ENCODE results near the gene KCNAB2.

Gene KCNAB2

DNA sequence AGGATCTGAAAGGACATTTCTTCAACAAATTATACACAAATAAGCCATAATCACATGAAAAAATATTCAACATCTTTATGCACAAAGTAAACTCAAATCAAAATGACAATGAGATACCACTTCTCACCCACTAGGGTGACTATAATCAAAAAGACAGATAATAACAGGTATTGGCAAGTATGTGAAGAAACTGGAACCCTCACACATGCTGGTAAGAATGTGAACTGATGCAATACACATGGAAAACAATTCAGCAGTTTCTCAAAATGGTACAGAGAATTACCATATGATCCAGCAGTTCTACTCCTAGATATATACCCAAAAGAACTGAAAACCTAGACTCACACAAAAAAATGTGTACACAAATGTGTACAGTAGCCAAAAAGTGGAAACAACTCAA, 71.9 kb downstream of the KCNAB2 start:
- ChIA-PET POLR2A (no interaction called here), CTCF (no interaction called here)
- DNase-seq (ENCODE audit: extremely low spot score) = no peak
- TF ChIP-seq, protein P1, sequence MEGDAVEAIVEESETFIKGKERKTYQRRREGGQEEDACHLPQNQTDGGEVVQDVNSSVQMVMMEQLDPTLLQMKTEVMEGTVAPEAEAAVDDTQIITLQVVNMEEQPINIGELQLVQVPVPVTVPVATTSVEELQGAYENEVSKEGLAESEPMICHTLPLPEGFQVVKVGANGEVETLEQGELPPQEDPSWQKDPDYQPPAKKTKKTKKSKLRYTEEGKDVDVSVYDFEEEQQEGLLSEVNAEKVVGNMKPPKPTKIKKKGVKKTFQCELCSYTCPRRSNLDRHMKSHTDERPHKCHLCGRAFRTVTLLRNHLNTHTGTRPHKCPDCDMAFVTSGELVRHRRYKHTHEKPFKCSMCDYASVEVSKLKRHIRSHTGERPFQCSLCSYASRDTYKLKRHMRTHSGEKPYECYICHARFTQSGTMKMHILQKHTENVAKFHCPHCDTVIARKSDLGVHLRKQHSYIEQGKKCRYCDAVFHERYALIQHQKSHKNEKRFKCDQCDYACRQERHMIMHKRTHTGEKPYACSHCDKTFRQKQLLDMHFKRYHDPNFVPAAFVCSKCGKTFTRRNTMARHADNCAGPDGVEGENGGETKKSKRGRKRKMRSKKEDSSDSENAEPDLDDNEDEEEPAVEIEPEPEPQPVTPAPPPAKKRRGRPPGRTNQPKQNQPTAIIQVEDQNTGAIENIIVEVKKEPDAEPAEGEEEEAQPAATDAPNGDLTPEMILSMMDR (IDR thresholded peaks at IDR 0.05; ENCODE audit: control extremely low read depth, extremely low read depth, low read depth, missing control alignments) = no peak

DNA sequence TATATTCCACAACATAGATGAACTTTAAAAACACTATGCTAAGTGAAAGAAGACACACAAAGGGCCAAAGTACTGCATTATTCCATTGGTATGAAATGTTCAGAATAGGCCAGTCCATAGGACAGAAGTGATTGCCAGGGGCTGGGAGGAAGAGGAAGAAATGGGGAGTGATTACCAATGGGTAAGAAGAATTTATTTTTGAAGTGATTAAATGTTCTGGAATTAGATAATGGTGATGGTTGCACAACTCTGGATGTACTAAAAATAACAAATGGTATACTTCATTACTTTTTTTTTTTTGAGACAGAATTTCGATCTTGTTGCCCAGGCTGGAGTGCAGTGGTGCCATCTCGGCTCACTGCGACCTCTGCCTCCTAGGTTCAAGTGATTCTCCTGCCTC, 72.7 kb downstream of the KCNAB2 start:
- TF ChIP-seq, protein P1 (IDR thresholded peaks at IDR 0.05; ENCODE audit: control extremely low read depth, extremely low read depth, low read depth, missing control alignments) = no peak
- no peak for DNase-seq (ENCODE audit: extremely low spot score)
- CTCF ChIA-PET = no interaction called here
- POLR2A ChIA-PET = no interaction called here

DNA sequence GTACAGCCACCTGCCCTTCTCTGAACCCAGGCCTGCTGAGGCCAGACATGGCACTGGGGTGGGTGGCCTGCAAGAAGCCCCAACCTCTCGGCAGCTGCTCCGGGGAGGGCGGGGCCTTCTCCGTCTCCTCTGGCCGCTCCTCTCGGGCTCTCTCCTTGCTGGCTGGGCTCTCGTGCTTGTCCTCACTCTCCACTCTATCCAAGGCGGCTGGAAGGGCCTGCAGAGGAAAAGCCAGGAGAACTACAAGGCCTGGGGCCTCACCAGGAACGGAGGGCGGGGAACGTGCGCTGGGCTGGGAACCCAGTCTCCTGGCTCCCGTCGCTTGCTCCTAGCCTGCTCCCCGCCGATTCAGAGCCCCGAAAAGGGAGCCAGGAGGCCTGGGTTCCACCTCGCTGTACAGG, 75.3 kb downstream of the KCNAB2 start:
- TF ChIP-seq, protein P1 (IDR thresholded peaks at IDR 0.05; ENCODE audit: control extremely low read depth, extremely low read depth, low read depth, missing control alignments) = no peak
- no peak for DNase-seq (ENCODE audit: extremely low spot score)
- CTCF ChIA-PET = no interaction called here
- POLR2A ChIA-PET = no interaction called here

DNA sequence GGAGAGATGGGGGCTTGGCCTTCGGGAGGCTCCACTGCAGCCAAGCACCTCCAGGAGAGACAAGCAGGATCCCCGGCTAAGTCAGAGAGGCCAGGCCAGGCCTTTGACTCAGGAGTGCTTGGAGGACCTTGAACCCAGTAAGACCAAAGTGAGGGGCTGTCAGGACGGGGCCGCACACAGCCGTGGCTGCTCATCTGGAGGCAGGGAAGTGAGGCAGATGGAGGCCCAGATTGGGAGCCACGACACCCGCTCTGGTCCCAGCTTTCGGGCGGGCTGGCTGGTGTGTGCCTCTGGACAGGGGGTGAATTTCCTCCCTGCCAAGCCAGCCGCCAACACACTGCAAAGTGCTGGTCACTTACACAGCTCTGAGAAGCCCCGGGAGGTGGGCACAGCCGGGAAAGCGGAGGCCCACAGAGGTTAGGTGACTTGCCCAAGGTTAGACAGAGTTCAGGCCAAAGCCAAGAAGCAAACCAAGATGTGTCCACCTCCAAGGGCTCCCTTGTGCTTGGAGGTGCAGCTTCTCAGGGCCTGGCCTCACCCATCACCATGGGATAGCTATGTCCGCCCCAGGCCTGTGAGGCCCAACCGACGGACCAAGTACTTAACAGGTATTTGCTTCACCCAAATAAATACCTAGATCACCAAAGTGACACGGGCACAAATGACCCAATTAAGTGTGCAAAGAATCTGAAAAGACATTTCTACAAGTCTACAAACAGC, 76.1 kb downstream of the KCNAB2 start:
- POLR2A ChIA-PET = no interaction called here
- TF ChIP-seq, protein P1 (IDR thresholded peaks at IDR 0.05; ENCODE audit: control extremely low read depth, extremely low read depth, low read depth, missing control alignments) = no peak
- CTCF ChIA-PET = interaction anchor here (1.2 kb wide), 1 partner anchor 13 kb away, joined by 3 read pairs; no protein-coding TSS in a partner anchor
- DNase-seq (ENCODE audit: extremely low spot score) = no peak

DNA sequence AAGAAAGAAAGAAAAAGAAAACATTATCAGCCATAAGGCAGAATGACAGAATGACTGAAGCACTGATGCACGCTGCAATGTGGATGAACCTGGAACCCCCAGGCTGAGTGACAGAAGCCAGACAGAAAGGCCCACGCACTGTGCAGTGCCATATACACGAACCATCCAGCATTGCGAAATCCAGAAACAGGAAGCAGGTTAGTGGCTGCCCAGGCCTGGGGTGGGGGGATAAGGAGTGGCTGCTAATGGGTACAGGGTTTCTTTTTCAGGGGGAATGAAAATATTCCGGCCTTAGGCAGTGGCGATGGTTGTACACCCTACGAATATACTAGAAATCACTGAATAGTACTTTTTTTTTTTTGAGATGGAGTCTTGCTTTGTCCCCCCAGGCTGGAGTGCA, 77.4 kb downstream of the KCNAB2 start:
- TF ChIP-seq, protein P1 (IDR thresholded peaks at IDR 0.05; ENCODE audit: control extremely low read depth, extremely low read depth, low read depth, missing control alignments) = no peak
- DNase-seq (ENCODE audit: extremely low spot score) = no peak
- POLR2A ChIA-PET = no interaction called here
- CTCF ChIA-PET = no interaction called here

DNA sequence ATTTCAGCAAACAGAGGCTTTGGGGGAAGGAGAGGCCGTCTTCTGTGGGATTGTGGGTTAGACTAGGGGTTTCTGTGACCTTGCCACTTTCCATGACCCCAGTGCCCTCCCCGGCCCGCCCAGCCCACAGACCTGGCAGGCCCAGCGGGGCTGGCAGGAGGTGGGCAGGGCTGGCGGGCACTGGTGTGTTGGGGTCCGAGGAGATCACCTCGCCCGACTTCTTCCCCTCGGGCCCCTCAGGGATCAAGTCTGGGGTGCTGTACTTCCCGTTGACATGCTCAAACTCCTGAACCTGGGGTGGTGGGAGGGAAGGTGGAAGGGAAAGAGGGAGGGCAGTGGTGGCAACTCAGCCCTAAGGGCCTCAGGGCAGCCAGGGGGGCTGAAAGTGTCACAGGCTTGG, 78.1 kb downstream of the KCNAB2 start:
- TF ChIP-seq, protein P1 (IDR thresholded peaks at IDR 0.05; ENCODE audit: control extremely low read depth, extremely low read depth, low read depth, missing control alignments) = no peak
- POLR2A ChIA-PET = no interaction called here
- CTCF ChIA-PET = no interaction called here
- no peak for DNase-seq (ENCODE audit: extremely low spot score)
